Hematopoietic multipotent progenitor cell treated with erythropoietin and hydrocortisone succinate and interleukin-3 and kit ligand, for 17 days (in vitro differentiated cells): ENCODE results near the gene SSR3.
"Not testable (repeated sequence)": the region's sequence is repeated elsewhere in the genome, so short reads cannot be mapped to it uniquely, and the experiment has no call there.

Experiments used
- DNase-seq: peaks from one replicate; pipeline ENCODE4 v3.0.0-alpha.2; 2015; ENCODE audit warnings: low spot score

Gene SSR3

GRCh38 chr3:156554842-156555687, at the start of gene SSR3:
Gene SSR3, minus strand, starts transcription at chr3:156555117. Its CDS starts 28 bp downstream, at chr3:156555089.
- peak; percentile 95 for DNase-seq

- DNase-seq: no peak
Observed at GRCh38 chr3:156604064-156604641, 49.2 kb upstream of the SSR3 start.

- no peak for DNase-seq
Observed at GRCh38 chr3:156603379-156604017, 48.6 kb upstream of the SSR3 start.

- DNase-seq: no peak
Observed at GRCh38 chr3:156602424-156602823, 47.5 kb upstream of the SSR3 start.

- DNase-seq: no peak
Observed at GRCh38 chr3:156601497-156601896, 46.6 kb upstream of the SSR3 start.

GRCh38 chr3:156600834-156601233, 45.9 kb upstream of the SSR3 start:
- DNase-seq: no peak

- DNase-seq: no peak
Observed at GRCh38 chr3:156599089-156599874, 44.4 kb upstream of the SSR3 start.

- DNase-seq: no peak
Observed at GRCh38 chr3:156598413-156598812, 43.5 kb upstream of the SSR3 start.

- no peak for DNase-seq
Observed at GRCh38 chr3:156594219-156594683, 39.3 kb upstream of the SSR3 start.

- DNase-seq: no peak
Observed at GRCh38 chr3:156593814-156594213, 38.9 kb upstream of the SSR3 start.

- DNase-seq: not testable (repeated sequence)
Observed at GRCh38 chr3:156589806-156590205, 34.9 kb upstream of the SSR3 start.

- DNase-seq: no peak
Observed at GRCh38 chr3:156587760-156588069, 32.8 kb upstream of the SSR3 start.

GRCh38 chr3:156586905-156587759, 32.2 kb upstream of the SSR3 start:
- DNase-seq: no peak

GRCh38 chr3:156583469-156583868, 28.6 kb upstream of the SSR3 start:
- no peak for DNase-seq

- DNase-seq: no peak
Observed at GRCh38 chr3:156582532-156583183, 27.7 kb upstream of the SSR3 start.

- DNase-seq: no peak
Observed at GRCh38 chr3:156581954-156582353, 27.0 kb upstream of the SSR3 start.

GRCh38 chr3:156581033-156581432, 26.1 kb upstream of the SSR3 start:
- no peak for DNase-seq

- peak; percentile 10 for DNase-seq
Observed at GRCh38 chr3:156579427-156579851, 24.5 kb upstream of the SSR3 start.

- no peak for DNase-seq
Observed at GRCh38 chr3:156577736-156578135, 22.8 kb upstream of the SSR3 start.

GRCh38 chr3:156576651-156577348, 21.9 kb upstream of the SSR3 start:
- no peak for DNase-seq
